Activated naive CD8-positive, alpha-beta T cell treated with anti-CD3 and anti-CD28 coated beads, Interleukin-2, amount 10 ng/mL, durations not matched to agents 7 days and 5 days (primary cell): ENCODE results near the gene E2F2. TPM values are rescaled to one million over a fixed set of nuclear protein-coding genes. Genes with fewer than 3 reads are reported as not detected.

ENCODE experiments used
- ATAC-seq: fragments of 150-1000 bp; cut with Tn5 transposase; one replicate; pipeline ENCODE4 v1.10.0; 2021; ENCODE audit warnings: low read depth, moderate library complexity
- POLR2A ChIA-PET: fragments of 350-600 bp; sonication (Branson Sonifier 250); formaldehyde crosslinking; loops from one replicate; lab custom pipeline; 2021; ENCODE audit warnings: antibody characterized with exemption; lab: Charles Lee
- DNase-seq: peaks from one replicate; pipeline ENCODE4 v3.0.0; 2021
- H3K27ac Mint-ChIP-seq: one replicate; pipeline ENCODE4 v1.8.0; 2022; ENCODE audit warnings: mild to moderate bottlenecking, mixed read lengths
- H3K27me3 Mint-ChIP-seq: one replicate; pipeline ENCODE4 v1.8.0; 2022; ENCODE audit warnings: mild to moderate bottlenecking, moderate library complexity, mixed read lengths
- H3K36me3 Mint-ChIP-seq: one replicate; pipeline ENCODE4 v1.8.0; 2021; ENCODE audit warnings: mild to moderate bottlenecking, mixed read lengths
- H3K4me1 Mint-ChIP-seq: one replicate; pipeline ENCODE4 v1.8.0; 2021; ENCODE audit warnings: mixed read lengths
- H3K4me3 Mint-ChIP-seq: one replicate; pipeline ENCODE4 v1.8.0; 2022; ENCODE audit warnings: mild to moderate bottlenecking, moderate library complexity, mixed read lengths
- H3K9me3 Mint-ChIP-seq: one replicate; pipeline ENCODE4 v1.8.0; 2021; ENCODE audit warnings: mixed read lengths
- total RNA-seq, 2 experiments: library from RNA; stranded (reverse); gene quantifications; one replicate each; pipeline ENCODE4 v1.2.3, GENCODE V29; 2021

Gene E2F2
- total RNA-seq, 2 experiments from 2014 or later, result 44.2 to 45.1 TPM

- no peak for DNase-seq
- Mint-ChIP-seq H3K4me3 (peak overlapping the region; percentile 84), H3K27ac (peak overlapping the region; percentile 85), H3K9me3 (no peaks in the 10 kb centered on the region), H3K36me3 (peaks cover 4% of the 10 kb centered on the region), H3K4me1 (peaks cover 51% of the 10 kb centered on the region), H3K27me3 (peaks cover 26% of the 10 kb centered on the region)
- no peak for ATAC-seq
- POLR2A ChIA-PET, result interaction anchor here (0.6 to 6.4 kb wide), 17 partner anchors 9 to 398 kb away, joined by 3 to 141 read pairs (median 14); partner anchors contain the start of gene HNRNPR
These were observed 29.1 kb upstream of the E2F2 start for GRCh38 chr1:23559985-23560741.

GRCh38 chr1:23559136-23559984 lies 28.3 kb upstream of the E2F2 start, which contains the start of gene ID3:
ID3 (minus strand) TSS chr1:23559501; CDS start chr1:23559426, 75 bp downstream.
- DNase-seq, result peak; percentile 91
- Mint-ChIP-seq H3K4me3 (peak within 1 kb of the TSS; percentile 84), H3K36me3 (peaks cover 4% of the 10 kb centered on the region), H3K27me3 (peaks cover 21% of the 10 kb centered on the region), H3K9me3 (no peaks in the 10 kb centered on the region), H3K4me1 (peaks cover 54% of the 10 kb centered on the region), H3K27ac (peak within 1 kb of the TSS; percentile 85)
- POLR2A ChIA-PET, result interaction anchor here (0.6 to 6.4 kb wide), 22 partner anchors 9 to 401 kb away, joined by 3 to 141 read pairs (median 9); partner anchors contain the start of genes E2F2, HNRNPR and PNRC2
- ATAC-seq, result peak; percentile 72

DNA sequence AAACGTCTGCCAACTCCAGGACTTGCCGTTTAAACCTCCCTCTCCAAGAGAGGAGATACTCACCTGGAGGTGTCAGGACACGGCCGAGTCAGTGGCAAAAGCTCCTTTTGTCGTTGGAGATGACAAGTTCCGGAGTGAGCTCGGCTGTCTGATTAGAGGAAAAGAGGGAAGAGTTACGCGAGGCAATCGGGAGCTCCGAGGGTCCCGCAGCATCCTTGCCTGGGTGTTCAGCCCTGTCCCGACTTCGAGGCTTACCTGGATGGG lies 27.8 kb upstream of the E2F2 start:
- peaks cover 17% of the 10 kb centered on the region for H3K27me3 Mint-ChIP-seq

DNA sequence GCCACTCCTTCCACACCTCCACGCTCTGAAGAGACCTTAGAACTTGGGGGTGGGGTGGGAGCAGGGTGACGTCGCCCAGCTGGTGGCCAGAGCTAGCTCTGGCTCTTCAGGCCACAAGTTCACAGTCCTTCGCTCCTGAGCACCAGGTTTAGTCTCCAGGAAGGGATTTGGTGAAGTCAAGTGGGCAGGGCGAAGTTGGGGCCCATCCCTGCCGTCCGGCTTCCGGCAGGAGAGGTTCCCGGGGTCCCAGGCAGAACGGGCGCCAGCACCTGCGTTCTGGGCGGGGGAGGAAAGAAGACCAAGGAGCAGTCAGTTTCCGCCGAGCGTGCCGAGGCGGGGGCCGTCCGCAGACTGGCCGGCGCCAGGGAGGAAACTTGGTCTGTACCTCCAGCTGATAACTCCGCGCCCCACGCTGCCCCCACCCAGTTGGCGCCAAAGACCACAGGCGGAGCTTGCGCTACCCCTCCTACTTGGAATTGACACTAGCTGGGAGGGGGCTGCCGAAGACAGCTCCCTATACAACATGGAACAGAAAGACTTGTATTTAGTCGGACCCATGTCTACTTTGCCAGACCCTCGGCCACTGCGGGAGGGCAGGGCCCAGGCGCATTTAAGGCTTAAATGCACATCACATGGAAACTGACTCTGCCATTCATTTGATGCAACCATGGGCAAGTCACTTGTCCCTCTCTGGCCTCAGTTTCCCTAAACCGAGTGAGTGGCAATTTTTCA lies 27.3 kb upstream of the E2F2 start:
- no peaks in the 10 kb centered on the region for H3K9me3 Mint-ChIP-seq
- H3K4me1 Mint-ChIP-seq, result peaks cover 61% of the 10 kb centered on the region
- ATAC-seq, result no peak
- peaks cover 4% of the 10 kb centered on the region for H3K36me3 Mint-ChIP-seq
- peaks cover 17% of the 10 kb centered on the region for H3K27me3 Mint-ChIP-seq
- DNase-seq, result peak; percentile 59
- POLR2A ChIA-PET, result interaction anchor here (0.9 to 6.4 kb wide), 16 partner anchors 8 to 402 kb away, joined by 3 to 141 read pairs (median 14); partner anchors contain the start of genes E2F2 and PNRC2
- peak overlapping the region; percentile 84 for H3K4me3 Mint-ChIP-seq
- peak overlapping the region; percentile 85 for H3K27ac Mint-ChIP-seq

More for the DNA sequence above, 27.8 kb upstream of the E2F2 start:
- Mint-ChIP-seq H3K36me3 (peaks cover 4% of the 10 kb centered on the region), H3K4me3 (peak overlapping the region; percentile 84), H3K27ac (peak overlapping the region; percentile 85), H3K4me1 (peaks cover 60% of the 10 kb centered on the region), H3K9me3 (no peaks in the 10 kb centered on the region)
- no peak for ATAC-seq
- POLR2A ChIA-PET, result interaction anchor here (0.9 to 6.4 kb wide), 17 partner anchors 8 to 401 kb away, joined by 3 to 141 read pairs (median 14); partner anchors contain the start of genes E2F2 and PNRC2
- no peak for DNase-seq

DNA sequence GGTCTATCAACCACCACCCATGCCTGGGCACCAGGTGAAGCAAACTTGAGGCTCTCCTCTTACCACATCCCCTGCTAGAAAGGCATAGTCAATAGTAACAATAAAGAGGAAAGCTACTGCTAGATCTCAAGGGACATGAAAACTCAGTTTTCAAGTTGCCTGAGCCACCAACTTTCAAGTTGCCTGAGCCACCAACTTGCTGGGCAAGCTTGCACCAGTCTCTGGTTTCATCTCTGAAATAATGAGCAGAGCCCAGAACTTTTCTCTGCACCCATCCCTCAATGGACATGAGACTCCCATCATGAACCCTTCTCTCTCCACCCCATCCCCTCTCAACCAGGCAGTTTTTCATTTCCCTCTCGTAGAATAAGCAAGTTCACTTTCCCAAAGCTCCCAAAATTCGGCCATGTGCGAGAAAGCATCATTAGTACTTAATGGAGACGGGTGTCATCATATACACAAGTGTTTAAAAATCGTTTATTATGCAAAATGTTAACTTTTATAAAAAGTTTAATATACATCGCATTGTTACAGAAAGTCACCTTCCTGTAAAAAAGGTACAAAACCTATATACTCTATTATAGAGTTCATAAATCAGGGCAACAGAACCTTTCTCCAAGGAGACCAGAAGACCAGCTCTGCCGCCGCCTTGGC lies 26.6 kb upstream of the E2F2 start:
- H3K9me3 Mint-ChIP-seq, result no peaks in the 10 kb centered on the region
- ATAC-seq (no peak), DNase-seq (no peak)
- peak overlapping the region; percentile 84 for H3K4me3 Mint-ChIP-seq
- H3K27ac Mint-ChIP-seq, result peak overlapping the region; percentile 85
- peaks cover 17% of the 10 kb centered on the region for H3K27me3 Mint-ChIP-seq
- POLR2A ChIA-PET, result interaction anchor here (2.2 to 6.4 kb wide), 9 partner anchors 18 to 79 kb away, joined by 10 to 141 read pairs (median 26); no protein-coding TSS in a partner anchor
- peaks cover 56% of the 10 kb centered on the region for H3K4me1 Mint-ChIP-seq
- peaks cover 4% of the 10 kb centered on the region for H3K36me3 Mint-ChIP-seq

GRCh38 chr1:23556635-23557470 lies 25.8 kb upstream of the E2F2 start:
- no peaks in the 10 kb centered on the region for H3K9me3 Mint-ChIP-seq
- DNase-seq, result no peak
- H3K36me3 Mint-ChIP-seq, result peaks cover 4% of the 10 kb centered on the region
- H3K27ac Mint-ChIP-seq, result peak overlapping the region; percentile 85
- peaks cover 51% of the 10 kb centered on the region for H3K4me1 Mint-ChIP-seq
- ATAC-seq, result no peak
- H3K4me3 Mint-ChIP-seq, result peak overlapping the region; percentile 84
- H3K27me3 Mint-ChIP-seq, result peaks cover 13% of the 10 kb centered on the region
- POLR2A ChIA-PET, result interaction anchor here (0.9 to 6.4 kb wide), 17 partner anchors 11 to 80 kb away, joined by 3 to 141 read pairs (median 31); no protein-coding TSS in a partner anchor

GRCh38 chr1:23555986-23556634 lies 25.1 kb upstream of the E2F2 start:
- DNase-seq (no peak), ATAC-seq (no peak)
- peak overlapping the region; percentile 85 for H3K27ac Mint-ChIP-seq
- H3K36me3 Mint-ChIP-seq, result peaks cover 4% of the 10 kb centered on the region
- peaks cover 49% of the 10 kb centered on the region for H3K4me1 Mint-ChIP-seq
- POLR2A ChIA-PET, result interaction anchor here (0.6 to 6.4 kb wide), 12 partner anchors 11 to 116 kb away, joined by 3 to 141 read pairs (median 27); no protein-coding TSS in a partner anchor
- H3K4me3 Mint-ChIP-seq, result peak overlapping the region; percentile 84
- no peaks in the 10 kb centered on the region for H3K9me3 Mint-ChIP-seq
- H3K27me3 Mint-ChIP-seq, result peaks cover 8% of the 10 kb centered on the region

DNA sequence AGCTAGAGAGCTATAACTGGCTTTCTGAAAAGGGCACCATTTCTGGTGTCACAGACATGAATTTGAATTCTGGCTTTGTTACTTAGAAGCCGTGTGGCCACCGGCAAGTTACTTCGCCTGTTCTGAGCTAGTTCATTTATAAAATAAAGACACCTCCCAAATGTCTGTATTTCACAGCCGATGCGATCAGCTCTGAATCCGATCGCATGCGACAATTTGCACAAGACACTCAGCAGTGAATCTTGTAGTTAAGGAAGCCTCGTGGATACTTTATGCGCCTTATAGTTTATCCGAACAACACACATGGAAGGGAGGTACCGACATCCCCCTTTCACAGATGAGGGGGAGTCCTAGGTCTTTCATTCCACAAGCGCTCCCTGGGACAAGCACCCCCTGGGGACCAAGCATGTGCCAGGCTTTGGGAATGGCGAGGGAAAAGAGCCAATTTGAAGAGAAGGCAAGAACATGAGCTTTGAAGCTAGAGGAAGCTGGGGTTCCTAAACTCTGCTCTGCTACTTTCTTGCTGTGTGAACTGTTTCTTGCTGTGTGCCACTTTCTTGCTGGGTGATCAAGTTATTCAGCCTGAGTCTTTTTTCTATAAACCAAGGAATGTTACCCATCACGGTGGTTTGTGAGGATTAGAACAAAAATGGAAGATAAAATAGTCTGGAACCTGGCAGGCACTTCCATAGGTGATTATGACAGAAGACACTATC lies 24.4 kb upstream of the E2F2 start:
- peaks cover 2% of the 10 kb centered on the region for H3K27me3 Mint-ChIP-seq
- peak overlapping the region; percentile 84 for H3K4me3 Mint-ChIP-seq
- POLR2A ChIA-PET, result interaction anchor here (0.5 to 6.4 kb wide), 23 partner anchors 10 to 136 kb away, joined by 3 to 141 read pairs (median 4); partner anchors contain the start of genes E2F2 and RPL11
- no peak for DNase-seq
- H3K4me1 Mint-ChIP-seq, result peaks cover 47% of the 10 kb centered on the region
- H3K27ac Mint-ChIP-seq, result peak overlapping the region; percentile 85
- no peak for ATAC-seq
- H3K9me3 Mint-ChIP-seq, result no peaks in the 10 kb centered on the region
- peaks cover 4% of the 10 kb centered on the region for H3K36me3 Mint-ChIP-seq

DNA sequence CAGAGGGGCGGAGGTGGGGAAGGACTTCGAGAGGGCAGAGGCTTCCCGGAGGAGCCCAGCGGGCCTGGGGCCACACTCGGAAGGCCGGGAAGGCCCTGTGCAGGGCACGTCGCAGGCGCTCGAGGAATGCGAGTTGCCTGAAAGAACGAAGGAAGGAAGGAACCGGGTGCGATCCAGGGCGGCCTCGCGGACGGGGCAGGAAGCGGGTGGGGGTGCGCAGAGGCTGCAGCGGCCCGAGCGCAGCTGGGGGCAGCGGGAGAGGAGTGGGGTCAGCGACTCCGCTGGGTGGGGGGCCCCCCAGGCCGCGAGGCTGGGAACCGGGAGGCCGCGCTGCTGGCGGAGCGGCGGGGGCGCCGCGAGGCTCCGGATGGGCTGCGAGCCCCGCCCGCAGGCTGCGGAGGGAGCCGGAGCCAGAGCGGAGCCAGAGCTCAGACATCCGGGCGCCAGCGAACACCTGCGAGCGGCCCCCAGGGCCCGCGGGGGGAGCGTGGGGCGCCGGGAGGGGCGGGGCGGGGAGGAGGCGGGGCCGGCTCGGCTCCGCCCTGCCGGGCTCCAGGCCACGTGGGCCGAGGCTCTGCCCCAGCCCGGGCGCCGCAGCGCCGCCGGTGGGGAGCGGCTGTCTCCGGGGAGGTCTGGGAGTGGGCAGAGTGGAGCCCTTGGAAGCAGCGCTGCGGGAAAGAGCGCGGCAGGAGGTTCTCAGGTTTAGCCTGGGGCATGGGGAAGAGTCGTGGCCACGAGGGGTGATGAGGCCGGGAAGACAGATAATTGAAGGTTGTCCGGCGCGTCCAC lies 23.6 kb upstream of the E2F2 start:
- H3K27ac Mint-ChIP-seq, result peak overlapping the region; percentile 97
- H3K4me3 Mint-ChIP-seq, result peak overlapping the region; percentile 90
- DNase-seq, result peak; percentile 87
- H3K9me3 Mint-ChIP-seq, result no peaks in the 10 kb centered on the region
- H3K36me3 Mint-ChIP-seq, result peaks cover 4% of the 10 kb centered on the region
- POLR2A ChIA-PET, result interaction anchor here (0.5 to 6.4 kb wide), 19 partner anchors 9 to 137 kb away, joined by 3 to 141 read pairs (median 5); partner anchors contain the start of genes E2F2 and RPL11
- H3K4me1 Mint-ChIP-seq, result peaks cover 42% of the 10 kb centered on the region
- no peaks in the 10 kb centered on the region for H3K27me3 Mint-ChIP-seq
- peak; percentile 78 for ATAC-seq

GRCh38 chr1:23554127-23554480 lies 23.1 kb upstream of the E2F2 start:
- Mint-ChIP-seq H3K27me3 (no peaks in the 10 kb centered on the region), H3K36me3 (peaks cover 4% of the 10 kb centered on the region), H3K27ac (peak overlapping the region; percentile 97), H3K9me3 (no peaks in the 10 kb centered on the region), H3K4me1 (peaks cover 39% of the 10 kb centered on the region), H3K4me3 (peak overlapping the region; percentile 90)
- ATAC-seq, result no peak
- no peak for DNase-seq
- POLR2A ChIA-PET, result interaction anchor here (1.0 to 6.4 kb wide), 15 partner anchors 9 to 82 kb away, joined by 3 to 141 read pairs (median 8); partner anchors contain the start of gene E2F2
